IMR-90 (cell line): ENCODE data around the gene ATXN3L. TPM values are rescaled to one million over a fixed set of nuclear protein-coding genes. Genes with fewer than 3 reads are reported as not detected.

ENCODE experiments used
- ATAC-seq: fragments of 200-7000 bp; cut with Tn5 transposase; 2 replicates; pipeline ENCODE4 v1.9.1; 2020; ENCODE audit warnings: low read depth, mild to moderate bottlenecking, moderate library complexity
- BruUV-seq: library from RNA; stranded (reverse); fragments of 400-500 nt; replicated peaks from 2 replicates; lab custom pipeline; 2021; lab: Mats Ljungman, UMichigan
- CTCF ChIA-PET: fragments of 300-600 bp; formaldehyde crosslinking; extraction: SDS; loops from one replicate; lab custom pipeline; 2021; ENCODE audit warnings: antibody characterized with exemption; lab: Yijun Ruan, JAX
- POLR2A ChIA-PET: fragments of 300-600 bp; sonication (Branson Sonifier 250); formaldehyde crosslinking; loops from one replicate; lab custom pipeline; 2022; ENCODE audit warnings: antibody characterized with exemption; ENCODE audit not compliant: unreplicated experiment; lab: Charles Lee
- DNase-seq: peaks from one replicate; pipeline ENCODE4 v3.0.0; 2013
- H2AFZ ChIP-seq: replicated peaks from 2 replicates; pipeline ENCODE3; 2013; ENCODE audit warnings: low read length, mild to moderate bottlenecking; ENCODE audit not compliant: poor library complexity
- H2AK5ac ChIP-seq: 2 replicates; pipeline ENCODE4 v1.6.1; 2013; ENCODE audit warnings: low read depth, low read length, inconsistent platforms
- H2AK9ac ChIP-seq: replicated peaks from 2 replicates; pipeline ENCODE3; 2013; ENCODE audit warnings: mild to moderate bottlenecking, low read depth, low read length, moderate library complexity; ENCODE audit not compliant: poor library complexity
- H2BK120ac ChIP-seq: 2 replicates; pipeline ENCODE4 v1.6.1; 2013; ENCODE audit warnings: low read depth, low read length, inconsistent platforms
- H2BK15ac ChIP-seq: 3 replicates; pipeline ENCODE4 v1.6.1; 2013; ENCODE audit warnings: low read depth, low read length, inconsistent platforms
- H2BK20ac ChIP-seq: 2 replicates; pipeline ENCODE4 v1.6.1; 2013; ENCODE audit warnings: low read depth, mild to moderate bottlenecking, inconsistent platforms, low read length, moderate library complexity
- H2BK5ac ChIP-seq: 2 replicates; pipeline ENCODE4 v1.6.1; 2013; ENCODE audit warnings: mild to moderate bottlenecking, low read depth, low read length, inconsistent platforms; ENCODE audit not compliant: poor library complexity, severe bottlenecking
- H3K14ac ChIP-seq: replicated peaks from 2 replicates; pipeline ENCODE4 v1.6.1; 2013; ENCODE audit warnings: low read depth, low read length, inconsistent platforms
- H3K18ac ChIP-seq: 2 replicates; pipeline ENCODE4 v1.6.1; 2013; ENCODE audit warnings: low read depth, low read length, control low read depth
- H3K23ac ChIP-seq: 2 replicates; pipeline ENCODE4 v1.6.1; 2013; ENCODE audit warnings: low read depth, low read length, inconsistent platforms
- H3K27ac ChIP-seq: 2 replicates; pipeline ENCODE4 v1.5.1; 2013; ENCODE audit warnings: mild to moderate bottlenecking, control low read depth, low read length; ENCODE audit not compliant: insufficient read depth
- H3K27me3 ChIP-seq: 2 replicates; pipeline ENCODE4 v1.6.1; 2013; ENCODE audit warnings: low read length; ENCODE audit not compliant: control insufficient read depth, insufficient read depth
- H3K36me3 ChIP-seq: 2 replicates; pipeline ENCODE4 v1.6.1; 2013; ENCODE audit warnings: low read length, mixed read lengths; ENCODE audit not compliant: control insufficient read depth, insufficient read depth
- H3K4ac ChIP-seq: 2 replicates; pipeline ENCODE4 v1.6.1; 2013; ENCODE audit warnings: low read depth, low read length, inconsistent platforms
- H3K4me1 ChIP-seq: 2 replicates; pipeline ENCODE4 v1.6.1; 2013; ENCODE audit warnings: low read length, mixed read lengths; ENCODE audit not compliant: control insufficient read depth, insufficient read depth
- H3K4me2 ChIP-seq: 2 replicates; pipeline ENCODE4 v1.6.1; 2013; ENCODE audit warnings: low read depth, mild to moderate bottlenecking, control low read depth, low read length, moderate library complexity
- H3K4me3 ChIP-seq: 2 replicates; pipeline ENCODE4 v1.5.1; 2013; ENCODE audit warnings: low read depth, mild to moderate bottlenecking, control low read depth, low read length, moderate library complexity; ENCODE audit not compliant: insufficient read depth
- H3K56ac ChIP-seq: 2 replicates; pipeline ENCODE4 v1.6.1; 2013; ENCODE audit warnings: low read length, inconsistent platforms; ENCODE audit not compliant: insufficient read depth; ENCODE audit errors: extremely low read depth
- H3K79me1 ChIP-seq, 2 experiments: 2 replicates each; pipeline ENCODE4 v1.6.1; 2013; ENCODE audit warnings: low read length in 2 of 2, inconsistent platforms in 1 of 2, low read depth in 1 of 2
- H3K9ac ChIP-seq: 2 replicates; pipeline ENCODE4 v1.6.1; 2013; ENCODE audit warnings: low read depth, low read length, control low read depth
- H3K9me1 ChIP-seq: 2 replicates; pipeline ENCODE4 v1.6.1; 2013; ENCODE audit warnings: low read length, inconsistent platforms; ENCODE audit not compliant: insufficient read depth
- H3K9me3 ChIP-seq: 2 replicates; pipeline ENCODE4 v1.6.1; 2013; ENCODE audit warnings: low read length; ENCODE audit not compliant: control insufficient read depth, insufficient read depth
- H4K20me1 ChIP-seq: 2 replicates; pipeline ENCODE4 v1.6.1; 2013; ENCODE audit warnings: low read length, inconsistent platforms; ENCODE audit not compliant: insufficient read depth
- H4K5ac ChIP-seq: 2 replicates; pipeline ENCODE4 v1.6.1; 2013; ENCODE audit warnings: mild to moderate bottlenecking, low read depth, low read length, control low read depth
- H4K8ac ChIP-seq, 2 experiments: 2 replicates each; pipeline ENCODE4 v1.6.1; 2013; ENCODE audit warnings: low read depth in 2 of 2, low read length in 2 of 2, control low read depth in 1 of 2, inconsistent platforms in 1 of 2
- H4K91ac ChIP-seq: 2 replicates; pipeline ENCODE4 v1.6.1; 2013; ENCODE audit warnings: low read depth, low read length, inconsistent platforms; ENCODE audit not compliant: insufficient read depth
- BHLHE40 ChIP-seq: fragments of 150-350 bp; IDR thresholded peaks from 2 replicates; pipeline ENCODE4 v1.6.1; 2016; ENCODE audit warnings: mild to moderate bottlenecking, low read depth, low read length
- CEBPB ChIP-seq: IDR thresholded peaks from 2 replicates; pipeline ENCODE4 v1.6.1; 2012; ENCODE audit warnings: low read depth, low read length, improper control_type of control experiment
- NFE2L2 ChIP-seq: fragments of 150-350 bp; IDR thresholded peaks from 2 replicates; pipeline ENCODE4 v1.6.1; 2016; ENCODE audit warnings: low read depth, mild to moderate bottlenecking, low read length
- POLR2A ChIP-seq: IDR thresholded peaks from 2 replicates; pipeline ENCODE4 v1.6.1; 2012; ENCODE audit warnings: mild to moderate bottlenecking, low read depth, low read length
- RAD21 ChIP-seq: IDR thresholded peaks from 2 replicates; pipeline ENCODE4 v1.6.1; 2012; ENCODE audit warnings: low read length, improper control_type of control experiment
- SMC3 ChIP-seq: fragments of 150-350 bp; IDR thresholded peaks from 2 replicates; pipeline ENCODE4 v1.6.1; 2016; ENCODE audit warnings: low read depth, mild to moderate bottlenecking, antibody characterized with exemption, low read length, moderate library complexity
- WGBS, 2 experiments: methylation state at CpG; one replicate each; pipeline versions ENCODE4 v1.1.5 to v1.1.7; 2013; ENCODE audit warnings: missing lambda C conversion rate in 2 of 2; ENCODE audit not compliant: insufficient read length in 1 of 2; ENCODE audit errors: extremely low coverage in 2 of 2; 5-methylcytosine and 5-hydroxymethylcytosine counted together
- dilution Hi-C: fragments of 300-500 bp; cut with HindIII; formaldehyde crosslinking; loops from one replicate; pipeline ENCODE4 v1.14.3; 2018; ENCODE audit warnings: low sequenced_read_pairs; ENCODE audit not compliant: unreplicated experiment
- in situ Hi-C: fragments of 300-500 bp; cut with MboI; formaldehyde crosslinking; loops from 3 replicates; pipeline ENCODE4 v1.14.3; 2019; ENCODE audit warnings: low sequenced_read_pairs, inconsistent platforms, mixed read lengths
- intact Hi-C: fragments of 100-400 bp; cut with micrococcal nuclease; formaldehyde crosslinking; loops from 2 replicates; pipeline ENCODE4 v1.10.0; 2022
- polyA plus RNA-seq, 3 experiments: library from polyadenylated mRNA; depleted of rRNA; stranded (reverse); fragments of >200 nt; gene quantifications; 2 replicates each; pipeline ENCODE4 v1.2.3, GENCODE V29; 2012; ENCODE audit warnings: low replicate concordance in 1 of 3
- total RNA-seq: library from RNA; depleted of rRNA; stranded (reverse); fragments of >200 nt; gene quantifications from 2 replicates; pipeline ENCODE4 v1.2.3, GENCODE V29; 2012

The ATXN3L gene
- total and polyA plus RNA-seq, 2 of the 4 experiments (the other 2 are of a cell fraction) = not detected

GRCh38 chrX:13334491-13334890, 14.6 kb upstream of the ATXN3L start:
- Histone ChIP-seq H3K4ac (no peak overlapping the region), H4K8ac (no peak overlapping the region), H3K36me3 (no peaks in the 10 kb centered on the region), H3K79me1 (no peaks in the 10 kb centered on the region), H3K14ac (no peak overlapping the region), H3K4me1 (no peaks in the 10 kb centered on the region), H3K27ac (no peak overlapping the region), H2BK20ac (no peak overlapping the region), H3K27me3 (no peaks in the 10 kb centered on the region), H2AFZ (no peak overlapping the region), H4K20me1 (no peaks in the 10 kb centered on the region), H4K91ac (no peak overlapping the region), H3K4me3 (no peak overlapping the region), H2AK9ac (no peak overlapping the region), H2BK15ac (no peak overlapping the region), H3K18ac (no peak overlapping the region), H3K23ac (no peak overlapping the region), H2BK5ac (no peak overlapping the region), H2BK120ac (no peak overlapping the region), H3K9me1 (no peaks in the 10 kb centered on the region), H3K56ac (no peak overlapping the region), H3K4me2 (no peak overlapping the region), H2AK5ac (no peak overlapping the region), H4K5ac (no peak overlapping the region), H3K9me3 (no peaks in the 10 kb centered on the region), H3K9ac (no peak overlapping the region)
- TF ChIP-seq CEBPB (0 out of 2 replicates have a peak, but pooled peaks have one; percentile 31), BHLHE40 (no peak), SMC3 (no peak), NFE2L2 (no peak), POLR2A (no peak), RAD21 (no peak)
- ATAC-seq = no peak
- WGBS, 2 experiments = no CpG with 5 or more reads among the region's 6 CpGs
- in situ Hi-C loops (no loop called here), intact Hi-C loops (no loop called here), dilution Hi-C loops (no loop called here)
- ChIA-PET POLR2A (no interaction called here), CTCF (interaction anchor here (0.7 kb wide), 1 partner anchor 103 kb away, joined by 3 read pairs; no protein-coding TSS in a partner anchor)
- BruUV-seq = no TSS peak
- peak; percentile 10 for DNase-seq
